HG03159 (cell line): ENCODE results near the gene CWF19L2.
"Not testable (repeated sequence)": the region's sequence is repeated elsewhere in the genome, so short reads cannot be mapped to it uniquely, and the experiment has no call there.

Source experiments
- ATAC-seq: cut with Tn5 transposase; IDR thresholded peaks from one replicate; pipeline ENCODE4 v1.9.1; 2021; ENCODE audit warnings: mild to moderate bottlenecking, moderate library complexity; ENCODE audit not compliant: unreplicated experiment

Gene CWF19L2

GRCh38 chr11:107457558-107458271 is at the start of gene CWF19L2:
TSS of gene CWF19L2 (minus strand) at chr11:107457825. CDS start at chr11:107457816, 9 bp downstream.
- peak; percentile 98 for ATAC-seq

DNA sequence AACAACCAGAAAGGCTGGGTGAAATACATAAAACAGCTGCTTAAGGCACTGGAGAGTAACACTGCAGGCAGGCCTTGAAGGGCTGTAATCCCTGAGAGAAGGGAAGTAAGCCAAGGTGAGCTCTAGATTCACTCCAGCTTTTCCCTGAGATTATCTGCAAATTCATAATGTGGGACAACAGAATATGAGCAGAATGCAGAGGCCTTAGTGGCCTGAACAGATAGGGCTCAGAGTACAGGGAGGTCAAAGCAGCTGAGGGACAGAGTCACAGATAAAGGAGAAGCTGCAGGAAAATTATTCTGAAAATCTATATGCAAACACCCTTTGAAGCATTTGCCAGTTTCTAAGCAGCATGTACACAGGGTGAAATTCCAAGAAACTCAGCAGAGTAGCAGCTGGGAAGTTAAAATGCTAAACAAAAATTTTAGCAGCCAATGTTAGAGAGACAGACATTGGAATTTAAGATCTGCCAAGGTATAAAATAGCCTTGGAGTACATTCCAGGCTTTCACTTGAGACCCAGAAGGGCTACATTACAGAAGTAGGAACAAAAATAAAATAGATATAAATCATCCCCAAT is 48.1 kb upstream of the CWF19L2 start:
- ATAC-seq = no peak

DNA sequence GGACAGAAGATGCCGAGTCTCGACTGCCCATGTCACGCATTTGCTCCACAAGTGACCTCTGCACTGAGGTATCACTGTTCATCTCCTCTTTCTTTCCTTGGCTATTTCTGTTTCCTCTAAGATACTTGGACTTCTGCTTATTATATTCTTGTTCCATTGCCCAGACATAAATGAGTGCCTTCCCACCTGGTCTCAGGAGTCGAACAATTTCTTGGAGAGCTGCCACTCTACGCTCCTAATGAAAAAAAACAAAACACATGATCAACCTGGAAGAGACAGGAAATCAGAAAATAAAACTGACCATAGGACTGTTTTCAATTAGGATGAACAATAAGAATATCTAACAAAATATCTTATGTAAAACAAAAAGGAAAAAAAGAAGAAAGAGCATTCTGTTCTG is 47.4 kb upstream of the CWF19L2 start:
- no peak for ATAC-seq

GRCh38 chr11:107501713-107502112 is 44.1 kb upstream of the CWF19L2 start:
- no peak for ATAC-seq

- ATAC-seq = not testable (repeated sequence)
Measured at GRCh38 chr11:107497371-107497770, 39.7 kb upstream of the CWF19L2 start.

DNA sequence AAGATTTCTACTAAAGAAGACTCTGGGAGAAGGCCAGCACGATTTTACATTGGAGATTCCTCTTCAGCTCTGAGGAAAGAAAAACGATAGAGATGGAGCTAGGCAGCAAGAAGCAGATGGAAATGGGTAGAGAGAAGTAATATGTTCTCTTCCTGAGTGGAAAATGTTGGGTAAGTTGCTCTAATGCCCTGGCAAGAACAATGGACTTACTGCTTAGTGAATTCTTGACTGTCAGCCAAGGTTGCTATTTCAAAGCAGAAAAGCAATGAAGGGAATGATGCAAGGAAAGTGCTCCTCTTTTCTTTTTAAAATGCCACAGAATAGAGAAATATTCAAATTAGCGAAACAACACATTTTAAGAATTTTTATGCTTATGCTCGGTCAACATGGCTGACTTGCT is 38.4 kb upstream of the CWF19L2 start:
- ATAC-seq = no peak

GRCh38 chr11:107494055-107494454 is 36.4 kb upstream of the CWF19L2 start:
- ATAC-seq = no peak

DNA sequence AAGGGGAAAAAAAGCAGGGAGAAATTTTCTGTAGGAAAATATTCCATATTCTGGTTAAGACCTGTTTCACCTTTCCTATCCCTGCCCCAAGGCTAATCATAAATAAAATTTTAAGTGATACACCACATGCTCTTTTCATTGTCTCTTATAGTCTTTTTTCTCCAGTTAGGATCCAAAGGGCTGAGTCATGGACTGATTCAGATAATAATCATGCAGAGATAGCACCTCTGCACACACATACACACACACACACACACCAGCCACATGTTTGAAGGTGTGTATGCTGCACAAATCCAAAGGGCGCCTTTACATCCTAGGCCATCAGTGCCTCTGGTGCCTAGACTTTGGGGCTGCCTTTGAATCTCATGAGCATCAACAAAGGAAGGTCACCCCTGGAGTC is 35.5 kb upstream of the CWF19L2 start:
- no peak for ATAC-seq

GRCh38 chr11:107490836-107491235 is 33.2 kb upstream of the CWF19L2 start:
- ATAC-seq = no peak

DNA sequence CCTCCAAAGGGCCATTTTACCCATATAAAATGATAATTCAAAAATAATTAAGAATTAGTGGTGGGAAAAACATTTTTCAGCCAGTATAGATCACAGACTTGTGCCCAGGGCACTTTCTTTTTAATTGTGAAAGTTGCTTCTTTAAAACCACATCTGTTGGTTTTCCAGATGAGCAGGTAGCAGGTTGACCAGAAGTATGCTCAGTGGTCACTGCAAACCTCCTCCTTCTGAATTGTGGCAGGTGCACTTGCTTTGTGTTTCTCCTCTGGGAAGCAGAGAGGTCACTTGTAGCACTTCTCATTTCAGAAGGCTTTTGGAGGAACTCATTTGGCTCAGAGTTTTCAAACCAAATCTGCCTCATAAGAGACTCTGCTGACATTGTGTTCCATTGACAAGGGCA is 24.6 kb upstream of the CWF19L2 start:
- no peak for ATAC-seq

GRCh38 chr11:107478922-107479321 is 21.3 kb upstream of the CWF19L2 start:
- ATAC-seq = no peak

DNA sequence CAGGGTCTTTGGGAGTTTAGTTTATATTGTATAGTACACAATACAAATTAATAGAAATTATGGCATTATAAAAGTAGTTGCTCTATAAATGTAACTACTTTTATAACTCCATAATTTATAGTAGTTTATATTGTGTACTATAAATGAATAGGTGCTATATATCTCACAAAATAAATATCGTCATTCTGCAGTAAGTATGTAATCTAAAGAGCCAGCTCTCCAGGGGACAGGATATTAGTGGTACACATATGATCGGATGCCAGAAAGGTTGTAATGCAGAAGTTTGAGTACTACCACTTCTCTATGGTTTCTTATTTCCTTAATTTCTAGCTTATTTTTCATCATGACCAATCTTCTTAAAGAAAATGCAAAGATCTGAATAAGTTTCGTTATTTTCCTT is 20.2 kb upstream of the CWF19L2 start:
- no peak for ATAC-seq

DNA sequence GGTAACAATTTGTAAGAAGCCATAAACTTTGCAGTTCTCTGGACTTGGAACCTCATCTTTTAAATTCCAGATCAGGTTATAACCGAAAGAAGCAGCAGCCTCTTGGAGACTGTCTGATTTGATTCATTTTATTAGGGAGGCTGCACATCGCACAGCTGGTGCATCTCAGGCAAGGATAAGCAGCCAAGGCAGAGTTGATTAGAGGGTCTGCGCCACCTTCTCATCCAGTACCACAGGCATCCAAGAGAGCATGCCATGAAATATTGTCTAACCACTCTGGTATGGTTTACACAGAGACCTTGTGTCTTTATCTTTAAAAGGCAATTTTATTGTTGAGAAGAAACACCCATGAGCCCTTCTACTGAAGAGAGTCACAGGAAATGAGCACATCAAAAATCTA is 16.2 kb upstream of the CWF19L2 start:
- no peak for ATAC-seq

DNA sequence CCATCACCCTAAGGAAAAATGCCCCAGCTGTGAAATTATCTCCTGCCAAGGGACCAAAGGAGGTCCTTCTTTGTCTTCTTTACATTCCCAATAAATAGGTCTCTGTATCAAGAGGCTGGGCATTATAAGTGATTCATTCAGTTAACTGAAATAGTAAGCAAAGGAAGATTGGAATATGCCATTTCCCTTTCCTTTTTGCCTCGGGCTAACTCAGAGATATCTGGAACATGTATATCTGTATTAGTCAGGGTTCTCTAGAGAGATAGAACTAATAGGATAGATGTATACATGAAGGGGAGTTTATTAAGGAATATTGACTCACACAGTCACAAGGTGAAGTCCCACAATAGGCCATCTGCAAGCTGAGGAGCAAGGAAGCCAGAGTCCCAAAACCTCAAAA is 15.3 kb upstream of the CWF19L2 start:
- no peak for ATAC-seq

GRCh38 chr11:107468596-107468995 is 11.0 kb upstream of the CWF19L2 start:
- no peak for ATAC-seq

GRCh38 chr11:107467696-107468095 is 10.1 kb upstream of the CWF19L2 start:
- no peak for ATAC-seq

DNA sequence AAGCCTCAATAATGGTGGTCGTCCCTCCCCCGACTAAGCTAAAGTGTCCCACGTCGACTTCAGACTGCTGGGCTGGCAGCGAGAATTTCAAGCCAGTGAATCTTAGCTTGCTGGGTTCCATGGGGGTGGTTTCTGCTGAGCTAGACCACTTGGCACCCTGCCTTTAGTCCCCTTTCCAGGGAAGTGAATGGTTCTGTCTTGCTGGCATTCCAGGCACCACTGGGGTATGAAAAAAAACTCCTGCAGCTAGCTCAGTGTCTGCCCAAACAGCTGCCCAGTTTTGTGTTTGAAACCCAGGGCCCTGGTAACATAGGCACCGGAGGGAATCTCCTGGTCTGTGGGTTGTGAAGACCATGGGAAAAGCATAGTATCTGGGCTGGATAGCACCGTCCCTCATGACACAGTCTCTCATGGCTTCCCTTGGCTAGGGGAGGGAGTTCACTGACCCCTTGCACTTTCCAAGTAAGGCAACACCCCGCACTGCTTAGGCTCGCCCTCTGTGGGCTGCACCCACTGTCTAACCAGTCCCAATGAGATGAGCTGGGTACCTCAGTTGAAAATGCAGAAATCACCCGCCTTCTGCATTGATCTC is 8.7 kb upstream of the CWF19L2 start:
- ATAC-seq = not testable (repeated sequence)

DNA sequence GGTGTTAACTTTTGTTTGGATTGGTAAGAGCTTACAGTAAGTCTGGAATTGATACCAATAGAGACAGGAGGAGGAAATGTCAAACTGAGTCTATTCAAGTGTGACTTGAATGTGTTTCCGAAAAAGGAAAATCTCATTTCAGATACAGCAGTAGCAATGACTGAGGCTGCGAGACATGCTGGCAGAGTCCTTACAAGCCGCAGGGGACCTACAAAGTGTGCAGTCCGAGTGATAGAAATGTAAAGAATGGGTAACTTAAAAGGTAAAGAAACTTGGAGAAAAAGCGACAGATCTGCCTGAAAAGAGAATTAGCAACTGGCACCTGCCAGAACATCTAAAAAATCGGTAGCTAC is 444 bp downstream of the CWF19L2 start:
- ATAC-seq = peak; percentile 47

DNA sequence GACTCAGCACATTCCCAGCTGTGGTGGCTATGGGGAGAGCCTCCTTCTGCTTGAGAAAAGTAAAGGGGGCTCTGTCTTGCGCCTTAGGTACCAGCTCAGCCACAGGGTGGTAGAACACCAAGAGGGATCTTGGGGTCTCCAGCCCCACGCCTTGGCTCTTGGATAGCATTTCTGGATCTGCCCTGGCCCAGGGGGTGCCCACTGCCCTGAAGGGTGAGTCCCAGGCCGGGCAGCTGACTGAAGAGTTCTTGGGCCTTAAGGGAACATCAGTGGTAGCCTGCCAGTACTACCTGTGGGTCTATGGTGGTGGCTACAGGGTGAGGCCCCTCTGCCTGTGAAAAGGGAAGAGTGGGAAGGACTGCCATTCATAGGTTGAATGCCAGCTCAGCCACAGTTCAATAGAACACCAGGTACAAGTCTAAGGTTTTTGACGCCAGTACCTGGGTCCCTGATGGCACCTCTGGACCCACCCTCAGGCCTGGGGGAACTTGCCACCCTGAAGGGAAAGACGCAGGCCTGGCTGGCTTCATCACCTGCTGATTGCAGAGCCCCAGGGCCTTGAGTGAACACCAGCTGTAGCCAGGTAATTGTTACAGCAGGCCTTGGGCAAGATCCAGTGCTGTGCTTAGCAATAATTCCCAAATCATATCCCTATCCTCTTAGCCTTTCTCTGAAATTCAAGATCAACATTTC is 3.9 kb downstream of the CWF19L2 start:
- no peak for ATAC-seq

DNA sequence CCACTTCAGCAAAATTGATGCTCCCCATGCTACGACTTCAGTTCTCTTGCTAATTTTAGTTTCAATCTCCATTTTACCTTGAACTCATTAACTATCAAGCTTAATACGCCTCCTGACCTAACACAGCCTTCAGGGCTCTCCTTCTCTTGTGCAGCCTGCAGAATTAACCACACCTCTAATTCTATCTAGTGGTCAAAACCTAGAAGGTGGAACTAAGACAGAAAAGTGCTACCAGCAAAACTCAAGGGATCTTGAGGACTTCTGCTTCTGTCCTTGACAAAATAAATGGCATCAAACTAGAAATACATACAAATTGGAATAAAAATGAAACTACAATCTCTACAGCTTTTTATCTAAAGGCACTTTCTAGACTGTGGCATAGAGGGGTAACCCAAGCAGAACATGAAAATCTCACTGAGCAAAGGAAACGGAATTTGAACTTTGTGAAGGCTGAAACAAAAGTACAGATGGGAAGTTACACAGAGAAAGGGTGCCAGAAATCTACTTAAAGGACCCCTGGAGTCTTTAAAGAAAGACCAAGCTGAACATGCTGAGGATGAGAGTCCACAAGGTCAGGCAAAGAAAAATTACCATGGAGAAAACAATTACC is 10.7 kb downstream of the CWF19L2 start:
- ATAC-seq = no peak

DNA sequence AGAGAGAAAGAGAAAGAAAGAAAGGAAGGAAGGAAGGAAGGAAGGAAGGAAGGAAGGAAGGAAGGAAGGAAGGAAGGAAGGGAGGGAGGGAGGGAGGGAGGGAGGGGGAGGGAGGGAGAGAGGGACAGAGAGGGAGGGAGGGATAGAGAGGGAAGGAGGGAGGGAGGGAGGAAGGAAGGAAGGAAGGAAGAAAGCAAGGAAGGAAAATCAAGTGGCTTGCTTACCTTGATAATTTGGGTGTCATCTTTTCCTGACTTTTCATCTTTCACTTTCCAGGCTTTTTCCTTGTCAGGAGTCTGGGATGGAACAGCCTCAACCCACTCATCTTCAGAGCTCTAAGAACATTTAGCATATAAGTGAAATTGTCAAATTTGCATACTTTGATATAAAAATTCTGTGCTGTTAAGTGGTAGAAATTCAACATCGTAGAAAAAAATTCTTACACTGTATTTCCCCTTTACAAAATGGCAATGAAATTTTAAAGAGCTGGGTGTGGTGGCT is 14.9 kb downstream of the CWF19L2 start:
- ATAC-seq = no peak
